NCI-H146 (cell line): ENCODE results near the gene FCHSD2.
"Not testable (repeated sequence)": the region's sequence is repeated elsewhere in the genome, so short reads cannot be mapped to it uniquely, and the experiment has no call there.

Experiments
- DNase-seq: peaks from one replicate; lab custom pipeline; 2025; lab: John Stamatoyannopoulos, UW

FCHSD2 gene

DNA sequence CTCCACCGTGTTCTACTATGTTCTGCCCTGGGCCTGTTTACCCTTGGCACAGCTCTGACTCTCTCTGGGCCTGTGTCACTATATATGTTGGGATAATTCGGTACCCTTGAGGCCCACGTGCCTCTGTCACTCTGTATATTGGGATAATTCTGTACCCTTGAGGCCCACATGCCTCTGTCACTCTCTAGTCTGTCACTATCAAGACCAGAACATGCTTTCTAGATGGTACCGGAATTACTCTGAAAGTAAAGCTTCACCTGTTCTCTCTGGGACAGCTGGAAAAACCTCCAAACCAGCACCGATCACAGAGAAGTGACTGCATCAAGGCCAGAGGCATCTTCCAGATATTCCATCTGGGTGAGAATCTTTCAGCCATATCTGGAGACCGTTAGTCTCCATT lies 9.3 kb upstream of the FCHSD2 start:
- DNase-seq: no peak

DNA sequence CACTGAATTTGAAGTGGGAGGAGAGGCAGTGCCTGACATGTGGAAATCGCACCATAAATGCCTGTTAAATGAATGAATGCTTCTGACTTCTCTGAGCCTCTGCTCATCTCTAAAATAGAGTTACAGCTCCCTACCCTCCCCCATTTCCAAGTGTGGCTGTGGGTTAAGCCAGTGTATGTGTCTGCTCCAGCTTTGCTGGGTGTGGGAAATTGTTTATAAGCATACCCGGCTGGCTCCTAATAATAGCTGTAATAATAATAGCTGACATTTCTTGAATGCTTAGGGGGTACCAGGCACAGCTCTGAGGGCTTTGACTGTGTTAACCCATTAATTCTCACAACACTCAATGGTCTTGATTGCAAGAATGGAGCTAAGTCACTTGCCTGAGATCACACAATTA lies 7.0 kb upstream of the FCHSD2 start:
- no peak for DNase-seq

DNA sequence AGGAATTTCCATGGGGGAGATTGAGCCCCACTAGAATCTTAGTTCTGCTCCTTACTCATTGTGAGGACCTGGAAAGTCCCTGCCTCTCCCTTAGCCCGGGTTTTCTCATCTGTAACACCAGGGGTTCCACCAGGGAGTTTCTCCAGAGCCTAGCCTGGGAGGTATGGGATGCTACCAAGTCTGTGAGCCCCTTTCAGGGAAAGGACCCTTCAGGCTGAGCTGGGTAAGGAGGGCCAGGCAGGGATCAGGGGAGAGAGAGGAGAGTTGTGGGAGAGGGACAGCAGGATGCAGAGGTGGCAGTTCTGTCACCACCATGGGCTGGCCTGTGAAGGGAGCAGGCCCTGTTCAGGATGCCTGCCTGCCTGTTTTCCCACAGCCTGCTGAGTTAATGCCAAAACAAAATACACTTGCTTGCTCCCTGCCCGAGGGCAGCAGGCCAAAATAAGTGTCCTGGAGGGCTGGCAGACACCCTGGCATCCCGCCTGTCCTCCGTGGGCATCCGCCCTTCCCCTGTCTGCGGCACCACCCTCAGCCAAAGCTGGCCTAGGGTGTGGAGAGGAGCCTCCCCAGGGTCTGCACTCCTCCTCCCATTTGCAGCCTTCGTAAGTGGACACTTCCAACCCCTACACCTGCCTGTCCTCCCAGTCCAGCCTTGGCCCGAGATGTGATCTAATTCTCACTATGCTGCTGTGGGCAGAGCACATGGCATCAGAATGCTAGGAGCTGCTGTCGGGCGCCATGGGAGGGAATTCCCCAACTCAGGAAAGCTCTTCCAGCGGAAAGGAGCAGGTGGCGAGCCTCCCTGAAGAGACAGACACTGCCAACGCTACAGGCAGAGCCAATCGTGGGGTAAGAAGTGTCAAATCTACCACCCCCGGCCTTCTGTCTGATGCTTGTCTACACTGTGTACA lies 5.9 kb upstream of the FCHSD2 start:
- no peak for DNase-seq

DNA sequence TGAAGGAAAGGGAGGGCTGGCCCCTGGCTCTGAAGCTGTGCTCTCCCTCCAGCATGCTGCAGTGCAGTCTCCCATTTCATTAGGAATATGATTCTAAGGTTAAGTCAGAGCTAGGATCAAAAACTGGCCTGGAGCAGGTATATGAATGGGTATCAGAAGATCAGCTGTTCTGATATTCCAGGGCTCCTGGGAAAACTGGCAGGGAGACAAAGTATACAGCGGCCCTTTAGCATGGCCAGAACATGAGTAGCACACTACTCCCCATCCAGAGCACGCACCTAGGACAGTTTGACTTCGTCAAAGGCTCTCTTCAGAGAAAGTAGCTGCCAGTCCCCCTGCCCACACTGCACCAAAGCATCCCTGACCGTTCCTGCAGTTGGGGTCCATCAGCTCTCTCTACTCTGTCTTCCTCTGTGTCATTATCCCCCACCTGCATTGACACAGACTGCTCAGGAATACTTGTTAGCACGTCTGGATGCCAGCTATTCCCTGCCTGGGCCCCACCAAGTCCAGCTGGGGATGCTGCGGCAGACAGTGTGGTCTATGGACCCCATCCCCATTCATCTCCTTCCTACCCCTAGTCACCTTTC lies 4.0 kb upstream of the FCHSD2 start:
- DNase-seq: no peak

DNA sequence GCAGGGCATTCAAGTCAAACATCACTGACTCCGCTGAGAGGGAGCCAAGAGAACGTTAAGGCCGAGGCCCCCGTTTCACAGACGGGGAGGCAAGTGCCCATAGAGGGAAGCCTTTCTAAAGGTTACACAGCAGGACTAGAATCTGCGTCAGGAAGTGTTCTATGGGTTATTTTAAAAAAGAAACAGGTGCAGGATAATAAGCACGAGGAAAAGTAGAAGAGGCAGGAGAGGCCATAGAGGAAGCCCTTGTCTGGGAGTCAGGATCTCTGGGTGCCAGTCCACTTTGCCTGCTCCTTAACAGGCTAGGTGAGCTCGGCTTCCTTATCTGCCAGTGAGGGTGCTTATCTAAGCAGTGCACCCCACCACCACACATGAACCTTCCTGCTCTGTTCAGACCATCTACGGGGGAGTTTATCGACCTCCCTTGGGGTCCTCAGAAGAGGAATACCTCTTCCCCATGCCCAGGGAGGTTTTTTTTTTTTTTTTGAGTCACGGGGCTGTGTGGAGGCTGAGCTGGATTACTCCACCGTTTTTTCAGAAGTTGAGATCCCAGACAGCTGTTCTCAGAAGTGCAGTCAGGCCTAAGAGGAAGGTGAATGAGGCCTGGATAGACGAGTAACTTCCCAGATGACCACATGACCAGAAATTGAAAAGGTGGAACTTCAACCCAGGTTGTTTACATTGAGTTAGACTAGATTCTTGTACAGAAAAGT lies 1.2 kb upstream of the FCHSD2 start:
- peak; percentile 55 for DNase-seq

DNA sequence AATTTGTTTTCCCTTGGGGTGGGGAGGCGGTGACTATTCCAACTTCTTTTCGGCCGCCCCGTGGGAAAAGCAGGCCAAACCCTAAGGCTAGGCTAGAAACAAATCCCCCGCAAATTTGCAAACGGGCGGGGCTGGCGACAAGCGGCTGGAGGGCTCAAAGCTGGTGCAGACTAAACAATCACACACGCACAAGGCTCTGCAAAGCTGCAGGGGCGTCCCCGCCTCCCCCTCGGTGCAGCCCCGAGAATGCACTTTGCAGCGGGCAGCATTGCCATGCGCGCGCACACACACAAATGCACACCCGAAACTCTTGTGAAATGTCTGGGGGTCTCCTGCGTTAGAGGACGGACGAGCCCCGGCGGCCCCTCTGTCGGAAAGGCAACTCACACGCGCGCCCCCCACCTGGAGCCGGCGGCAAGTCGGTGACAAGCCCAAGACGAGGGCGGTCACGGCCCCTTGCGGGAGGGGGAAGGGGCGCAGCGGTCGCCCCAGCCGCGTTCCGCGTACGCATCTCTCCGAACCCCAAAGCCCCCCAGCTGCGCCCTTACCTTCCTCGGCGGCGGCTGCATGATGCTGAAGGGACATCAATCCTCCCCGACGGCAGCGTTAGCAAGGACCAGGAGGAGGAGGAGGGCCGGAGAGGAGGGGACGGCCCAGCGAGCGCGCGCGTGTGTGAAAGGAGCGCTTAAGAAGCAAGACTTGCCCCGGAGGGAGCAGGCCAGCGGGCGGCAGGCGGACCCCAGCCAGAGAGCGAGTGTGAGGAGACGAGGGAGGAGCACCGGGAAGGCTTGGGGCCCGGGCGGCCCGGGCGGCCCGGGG lies 600 bp downstream of the FCHSD2 start:
- peak; percentile 76 for DNase-seq

DNA sequence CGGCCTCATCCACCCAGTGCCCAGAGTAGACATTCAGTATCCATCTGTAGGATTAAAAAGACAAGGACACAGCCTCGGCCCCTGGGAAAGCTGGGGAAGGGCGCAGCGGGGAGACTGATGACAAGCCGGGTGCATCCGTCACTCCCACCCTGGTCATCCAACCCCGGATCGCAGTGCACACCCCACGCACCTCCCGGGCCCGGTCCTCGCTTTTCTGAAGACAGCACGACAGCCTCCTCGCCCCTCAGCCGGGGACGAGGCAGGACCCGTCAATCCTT lies 1.1 kb downstream of the FCHSD2 start:
- DNase-seq: no peak

DNA sequence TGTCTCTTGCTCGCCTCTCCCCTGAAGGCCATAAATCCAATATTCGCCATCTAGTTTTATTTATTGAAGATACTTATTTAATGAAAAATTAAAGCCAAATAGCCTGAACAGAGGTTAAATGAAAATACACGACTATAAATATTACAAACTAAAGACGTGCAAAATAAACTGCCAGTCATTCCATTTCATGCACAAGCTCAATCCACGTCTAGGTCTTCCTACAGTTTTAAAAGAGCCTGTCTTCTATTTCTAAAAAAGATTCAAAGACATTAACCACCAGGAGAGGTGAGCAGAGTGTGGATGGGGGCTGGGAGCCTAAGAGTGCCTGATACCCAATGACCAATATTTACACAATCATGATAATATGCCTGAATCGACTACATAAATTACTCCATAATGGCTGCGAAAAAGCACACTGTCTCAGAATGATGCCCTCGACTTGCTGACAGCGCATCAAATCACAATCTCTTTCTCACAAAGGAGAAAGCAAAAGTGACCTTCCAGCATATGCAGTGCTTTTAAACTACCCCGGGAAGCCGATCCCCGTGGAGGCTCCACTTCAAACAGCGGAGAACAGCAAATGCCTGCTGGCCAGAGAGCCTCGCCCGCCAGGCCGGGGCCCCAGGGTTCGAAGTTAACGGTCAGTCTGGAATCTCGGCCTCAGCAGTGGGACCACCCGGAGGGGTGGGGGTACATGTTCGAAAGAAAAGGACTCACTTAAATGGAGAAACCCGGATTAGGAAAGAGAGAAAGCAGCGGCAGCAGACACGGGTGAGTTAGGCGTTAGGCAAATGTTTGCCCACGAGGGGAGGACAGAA lies 1.7 kb downstream of the FCHSD2 start:
- DNase-seq: peak; percentile 26

DNA sequence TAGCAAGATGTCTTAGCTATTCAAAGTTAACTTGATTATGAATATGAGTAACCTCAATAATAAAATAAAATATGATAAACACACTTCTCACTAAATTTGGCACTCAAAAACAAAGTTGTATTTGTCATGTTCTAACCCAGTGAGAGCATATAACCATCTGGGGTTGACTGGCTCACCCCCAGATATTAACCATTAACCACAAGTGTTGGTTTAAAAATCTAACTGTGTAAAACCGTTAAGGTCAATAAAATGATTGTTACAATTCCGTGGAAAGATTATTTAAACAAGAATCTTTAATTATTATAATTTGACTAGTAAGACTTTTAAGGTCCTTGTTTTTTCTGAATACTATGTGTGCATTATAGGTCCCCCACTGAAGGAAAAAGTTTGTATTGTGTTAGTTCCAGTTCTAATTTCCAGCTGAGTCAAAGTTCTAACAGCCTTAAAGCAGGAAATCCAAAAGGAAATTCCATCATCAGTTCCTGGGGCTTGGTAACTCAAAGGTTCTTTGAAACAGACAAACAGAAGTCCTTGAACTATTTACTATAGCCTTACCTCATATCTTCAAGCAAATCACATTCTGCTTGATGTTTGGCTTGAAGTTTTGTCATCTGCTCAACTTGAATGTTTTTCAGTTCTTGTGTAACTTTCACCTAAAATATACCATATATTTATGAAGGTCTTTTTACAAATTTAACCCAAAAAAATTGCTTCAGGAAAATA lies 2.5 kb downstream of the FCHSD2 start:
- DNase-seq: no peak

DNA sequence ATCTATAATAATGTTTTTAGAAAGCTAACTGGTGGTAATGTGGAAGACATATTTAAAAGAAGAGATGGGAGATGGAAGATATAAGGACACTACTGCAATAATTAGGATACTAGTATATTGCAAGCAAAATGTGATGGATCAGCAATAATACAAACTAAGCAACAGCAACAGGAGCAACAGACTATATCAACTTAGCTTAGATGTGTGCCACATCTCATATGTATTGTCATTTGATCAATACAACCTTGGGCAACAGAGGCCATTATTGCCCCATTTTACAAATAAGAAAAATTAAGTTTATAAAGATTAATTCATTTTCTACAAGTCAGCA lies 4.2 kb downstream of the FCHSD2 start:
- no peak for DNase-seq

DNA sequence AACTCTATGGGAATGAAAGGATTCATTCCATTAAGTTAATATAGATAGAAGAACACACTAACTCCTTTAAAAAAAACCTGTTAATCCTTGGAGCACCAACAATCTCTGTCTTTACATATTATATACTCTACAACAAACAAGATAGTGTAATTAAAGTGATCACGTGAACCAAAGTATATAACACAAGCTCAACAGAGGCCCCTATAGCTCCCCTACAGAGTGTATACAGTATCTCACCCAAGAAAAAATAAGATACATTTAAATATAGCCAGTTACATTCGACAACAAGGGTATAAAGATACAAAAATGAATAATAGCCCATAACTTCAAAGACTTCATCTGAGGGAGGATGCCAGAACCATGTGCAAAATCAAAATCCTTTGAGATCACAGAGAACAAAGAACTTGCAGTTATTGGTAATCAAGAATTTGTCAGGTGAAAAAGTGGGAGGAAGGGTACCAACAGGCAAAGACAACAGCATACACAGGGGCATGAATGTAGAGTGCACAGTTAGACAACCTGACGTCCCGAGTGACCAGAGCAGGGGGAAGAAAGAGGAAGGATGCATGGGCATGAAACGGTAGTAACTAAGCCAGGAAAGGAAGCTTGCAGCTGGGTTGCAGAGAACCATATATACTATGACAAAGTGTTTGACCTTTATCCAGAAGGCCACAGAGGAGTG lies 4.7 kb downstream of the FCHSD2 start:
- DNase-seq: no peak

DNA sequence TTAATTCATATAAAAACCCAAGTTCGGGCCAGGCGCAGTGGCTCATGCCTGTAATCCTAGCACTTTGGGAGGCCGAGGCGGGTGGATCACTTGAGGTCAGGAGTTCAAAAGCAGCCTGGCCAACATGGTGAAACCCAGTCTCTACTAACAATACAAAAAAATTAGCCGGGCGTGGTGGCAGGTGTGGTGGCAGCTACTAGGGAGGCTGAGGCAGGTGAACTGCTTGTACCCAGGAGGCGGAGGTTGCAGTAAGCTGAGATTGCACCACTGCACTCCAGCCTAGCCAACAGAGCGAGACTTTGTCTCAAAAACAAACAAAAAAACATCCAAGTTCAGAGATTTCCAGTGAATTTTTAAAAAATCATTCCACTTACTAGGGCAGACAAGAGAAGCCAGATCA lies 5.4 kb downstream of the FCHSD2 start:
- DNase-seq: not testable (repeated sequence)

DNA sequence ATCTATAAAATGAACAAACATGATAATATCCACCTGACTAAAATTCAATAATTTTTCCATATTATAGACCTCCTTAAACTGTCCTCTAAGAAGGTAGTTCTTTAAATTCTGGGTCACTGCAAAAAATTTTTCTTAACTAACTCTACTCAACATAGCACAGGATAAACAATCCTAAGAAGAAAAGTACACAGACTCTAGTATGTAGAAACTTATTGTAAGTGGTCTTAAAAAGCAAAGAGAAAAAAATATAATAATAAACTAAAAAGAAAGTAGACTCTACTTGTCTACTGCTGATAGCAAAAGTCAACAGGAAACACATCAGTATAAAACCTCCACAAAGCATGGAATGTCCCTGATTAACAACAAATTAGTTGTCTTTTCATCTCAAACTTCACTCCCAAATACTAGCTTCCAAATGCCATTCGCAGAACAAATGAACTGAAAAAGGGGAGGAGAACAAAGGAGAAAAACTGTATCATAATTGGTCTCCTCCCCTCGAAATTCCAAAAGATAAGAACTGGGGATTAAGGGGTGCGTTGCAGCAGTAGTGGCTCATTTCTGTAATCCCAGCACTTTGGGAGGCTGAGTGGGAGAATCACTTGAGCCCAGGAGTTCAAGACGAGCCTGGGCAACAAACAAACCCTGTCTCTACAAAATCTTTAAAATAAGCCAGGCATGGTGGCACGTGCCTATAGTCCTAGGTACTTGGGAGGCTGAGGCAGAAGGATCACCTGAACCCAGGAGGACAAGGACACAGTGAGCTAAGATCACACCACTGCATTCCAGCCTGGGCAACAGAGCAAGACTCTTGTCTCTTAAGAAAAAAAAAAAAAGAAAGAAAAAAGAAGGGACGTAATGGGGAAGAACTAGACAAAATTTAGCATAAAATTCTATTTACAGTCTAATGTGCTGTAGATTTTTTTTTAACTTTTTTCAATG lies 6.5 kb downstream of the FCHSD2 start:
- no peak for DNase-seq

DNA sequence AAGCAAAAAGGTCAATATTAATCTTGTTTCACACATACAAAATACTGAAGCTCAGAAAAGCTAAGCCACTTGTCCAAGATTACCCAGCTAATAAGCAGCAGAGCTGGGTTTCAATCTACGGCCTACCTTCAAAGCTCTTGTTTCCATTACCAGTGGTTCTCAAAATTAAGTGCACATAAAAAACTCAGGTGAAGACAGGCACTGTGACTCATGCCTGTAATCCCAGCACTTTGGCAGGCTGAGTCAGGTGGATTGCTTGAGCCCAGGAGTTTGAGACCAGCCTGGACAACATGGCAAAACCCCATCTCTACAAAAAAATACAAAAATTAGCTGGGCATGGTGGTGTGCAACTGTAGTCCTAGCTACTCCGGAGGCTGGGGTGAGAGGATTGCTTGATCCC lies 9.8 kb downstream of the FCHSD2 start:
- DNase-seq: not testable (repeated sequence)

DNA sequence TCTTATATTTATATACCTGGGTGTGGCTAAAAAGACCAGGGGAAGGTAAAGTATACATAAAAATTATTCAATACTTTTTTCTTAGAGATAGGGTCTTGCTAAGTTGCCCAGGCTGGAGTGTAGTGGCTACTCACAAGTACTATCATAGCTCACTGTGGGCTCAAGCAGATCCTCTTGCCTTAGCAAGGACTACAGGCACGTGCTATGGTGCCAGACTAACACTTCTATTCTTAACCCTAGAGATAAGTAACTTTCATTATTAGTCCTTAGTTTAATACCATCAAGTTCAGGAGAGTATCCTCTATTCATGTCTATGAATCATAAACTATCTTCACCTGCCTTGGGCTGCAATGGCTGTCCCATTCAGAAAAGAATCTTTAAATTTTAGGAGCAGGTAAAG lies 11.9 kb downstream of the FCHSD2 start:
- no peak for DNase-seq

DNA sequence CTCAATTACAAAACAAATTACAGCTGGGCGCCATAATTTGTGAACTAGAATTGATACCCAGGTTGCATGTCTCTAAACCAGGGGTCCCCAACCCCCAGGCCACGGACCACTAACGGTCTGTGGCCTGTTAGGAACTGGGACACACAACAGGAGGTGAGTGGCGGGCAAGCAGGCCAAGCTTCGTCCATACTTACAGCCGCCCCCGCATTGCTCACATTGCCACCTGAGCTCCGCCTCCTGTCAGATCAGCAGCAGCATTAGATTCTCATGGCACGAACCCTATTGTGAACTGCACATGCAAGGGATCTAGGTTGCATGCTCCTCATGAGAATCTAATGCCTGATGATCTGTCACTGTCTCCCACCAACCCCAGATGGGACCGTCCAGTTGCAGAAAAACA lies 12.9 kb downstream of the FCHSD2 start:
- DNase-seq: no peak

DNA sequence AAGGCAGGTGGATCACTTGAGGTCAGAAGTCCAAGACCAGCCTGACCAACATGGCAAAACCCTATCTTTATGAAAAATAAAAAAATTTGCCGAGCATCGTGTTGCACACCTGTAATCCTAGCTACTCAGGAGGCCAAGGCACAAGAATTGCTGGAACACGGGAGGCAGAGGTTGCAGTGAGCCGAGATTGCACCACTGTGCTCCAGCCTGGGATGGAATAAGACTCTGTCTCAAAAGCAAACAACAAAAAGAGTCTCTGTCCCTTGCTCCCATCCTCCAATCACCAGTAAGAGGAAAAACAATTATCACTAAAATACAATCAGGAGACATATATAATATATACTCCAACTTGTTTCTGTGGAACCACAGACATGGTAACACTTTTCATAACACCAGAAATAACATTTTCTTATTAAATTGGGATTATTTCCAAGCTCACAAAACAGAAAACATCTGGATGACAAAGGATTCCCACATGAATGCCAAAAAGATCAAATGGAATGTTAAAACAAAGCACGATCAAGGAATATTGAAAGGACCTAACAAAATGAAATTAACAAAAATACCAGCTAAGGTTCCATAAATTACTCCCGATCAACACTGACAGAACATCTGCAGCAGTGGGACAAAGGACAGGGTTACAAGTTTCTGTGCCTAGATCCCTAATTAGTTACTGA lies 15.2 kb downstream of the FCHSD2 start:
- DNase-seq: no peak

DNA sequence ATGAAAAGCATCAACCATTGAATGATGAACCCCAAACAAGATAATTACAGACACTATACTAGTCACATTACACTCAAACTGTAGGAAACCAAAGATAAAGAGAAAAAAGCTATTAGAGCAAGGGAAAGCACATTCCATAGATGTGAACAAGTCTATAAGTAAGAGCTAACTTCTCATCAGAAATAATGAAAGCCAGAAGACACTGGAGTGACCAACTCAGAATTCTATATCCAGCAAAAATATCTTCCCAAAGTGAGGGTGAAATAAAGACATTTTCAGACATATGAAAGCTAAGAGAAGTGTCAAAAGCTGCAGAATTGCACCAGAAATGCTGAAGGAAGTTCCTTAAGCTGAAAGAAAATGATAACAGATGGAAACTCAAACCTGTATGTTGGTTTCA lies 17.3 kb downstream of the FCHSD2 start:
- no peak for DNase-seq

DNA sequence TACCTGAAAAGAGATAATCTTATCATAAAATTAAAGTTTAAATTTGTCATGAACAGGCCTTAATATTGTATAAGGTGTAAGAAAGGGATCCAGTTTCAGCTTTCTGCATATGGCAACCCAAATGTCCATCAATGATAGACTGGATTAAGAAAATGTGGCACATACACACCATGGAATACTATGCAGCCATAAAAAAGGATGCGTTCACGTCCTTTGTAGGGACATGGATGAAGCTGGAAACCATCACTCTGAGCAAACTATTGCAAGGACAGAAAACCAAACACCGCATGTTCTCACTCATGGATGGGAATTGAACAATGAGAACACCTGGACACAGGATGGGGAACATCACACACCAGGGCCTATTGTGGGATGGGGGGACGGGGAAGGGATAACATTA lies 18.2 kb downstream of the FCHSD2 start:
- DNase-seq: not testable (repeated sequence)
